Right atrium auricular region (tissue), 2 donors: ENCODE results near the gene ZDHHC8. TPM values are rescaled to one million over a fixed set of nuclear protein-coding genes. Genes with fewer than 3 reads are reported as not detected.
"Not testable (repeated sequence)": the region's sequence is repeated elsewhere in the genome, so short reads cannot be mapped to it uniquely, and the experiment has no call there.

Source experiments
- DNase-seq: peaks from one replicate; pipeline ENCODE4 v3.0.0-alpha.2; 2019; ENCODE audit warnings: low spot score
- H3K27ac ChIP-seq, 2 donors: fragments of 200-600 bp; sonication (generic); 1 replicate in 1 of 2; 2 replicates in 1 of 2; pipeline ENCODE4 v1.5.1; 2016 to 2019
- H3K27me3 ChIP-seq, 2 donors: fragments of 200-600 bp; sonication (generic); one replicate each; pipeline versions ENCODE4 v1.5.1 to v1.6.0; 2017 to 2019
- H3K36me3 ChIP-seq: fragments of 200-600 bp; sonication (generic); one replicate; pipeline ENCODE4 v1.5.1; 2016
- H3K4me1 ChIP-seq, 2 donors: fragments of 200-600 bp; sonication (generic); one replicate each; pipeline versions ENCODE4 v1.5.1 to v1.6.0; 2017 to 2019
- H3K4me3 ChIP-seq, 2 donors: fragments of 200-600 bp; sonication (generic); 1 replicate in 1 of 2; 2 replicates in 1 of 2; pipeline ENCODE4 v1.5.1; 2017 to 2019; ENCODE audit warnings: mild to moderate bottlenecking in 1 of 2, moderate library complexity in 1 of 2
- H3K9me3 ChIP-seq, 2 donors: fragments of 200-600 bp; sonication (generic); one replicate each; pipeline ENCODE4 v1.5.1; 2019
- CTCF ChIP-seq, 2 donors: fragments of 200-600 bp; sonication (generic); IDR thresholded peaks; one replicate each; pipeline ENCODE4 v1.5.1; 2019; ENCODE audit warnings: antibody characterized with exemption in 2 of 2
- total RNA-seq, 2 donors: library from RNA; depleted of rRNA; stranded (reverse); fragments of >200 nt; gene quantifications; one replicate each; pipeline ENCODE4 v1.1.0, GENCODE V29; 2016

ZDHHC8 gene
- total RNA-seq, 2 donors from 2014 or later, result 13.5 to 16.6 TPM

DNA sequence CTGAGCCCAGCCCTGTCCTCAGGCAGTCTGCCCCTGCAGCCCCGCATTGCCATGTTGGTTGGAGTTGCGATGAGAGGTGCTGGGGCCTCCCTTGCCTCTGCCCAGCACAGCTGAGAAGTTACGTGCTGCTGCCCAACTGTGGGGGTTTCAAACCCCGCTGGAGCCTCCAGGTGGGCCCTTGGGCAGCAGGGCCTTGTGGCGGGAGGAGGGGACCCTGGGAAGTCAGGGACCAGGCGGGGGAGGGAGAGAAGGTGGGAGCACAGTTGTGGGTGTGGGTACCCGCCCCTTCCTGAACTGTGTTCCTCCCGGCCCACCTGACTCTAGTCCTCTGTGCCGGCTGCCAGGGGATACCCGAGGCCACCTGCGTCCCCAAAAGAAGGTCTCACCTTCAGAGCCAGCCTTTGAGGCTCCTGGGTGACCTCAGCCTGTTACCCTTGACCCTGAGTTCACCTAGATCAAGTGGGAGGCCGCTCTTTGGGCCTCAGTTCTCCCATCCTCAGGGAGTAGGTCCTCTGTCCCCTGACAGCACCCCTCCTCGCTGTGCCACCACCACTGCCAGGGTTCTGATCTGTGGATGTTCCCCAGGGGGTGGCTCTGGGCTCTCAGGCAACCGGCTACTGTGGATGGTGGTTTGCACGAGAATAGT lies 26.9 kb downstream of the ZDHHC8 start:
- TF ChIP-seq CTCF (IDR thresholded peaks at IDR 0.05), result no peak
- no peak for DNase-seq
- H3K4me1 ChIP-seq, result no peaks in the 10 kb centered on the region
- H3K27ac ChIP-seq, result no peak overlapping the region
- H3K36me3 ChIP-seq, result no peaks in the 10 kb centered on the region
- H3K27me3 ChIP-seq, result no peaks in the 10 kb centered on the region
- no peaks in the 10 kb centered on the region for H3K9me3 ChIP-seq
- no peak overlapping the region for H3K4me3 ChIP-seq

- H3K27me3 ChIP-seq, result no peaks in the 10 kb centered on the region
- no peaks in the 10 kb centered on the region for H3K4me1 ChIP-seq
- H3K9me3 ChIP-seq, result no peaks in the 10 kb centered on the region
These were observed 27.5 kb downstream of the ZDHHC8 start for GRCh38 chr22:20159076-20159475.

DNA sequence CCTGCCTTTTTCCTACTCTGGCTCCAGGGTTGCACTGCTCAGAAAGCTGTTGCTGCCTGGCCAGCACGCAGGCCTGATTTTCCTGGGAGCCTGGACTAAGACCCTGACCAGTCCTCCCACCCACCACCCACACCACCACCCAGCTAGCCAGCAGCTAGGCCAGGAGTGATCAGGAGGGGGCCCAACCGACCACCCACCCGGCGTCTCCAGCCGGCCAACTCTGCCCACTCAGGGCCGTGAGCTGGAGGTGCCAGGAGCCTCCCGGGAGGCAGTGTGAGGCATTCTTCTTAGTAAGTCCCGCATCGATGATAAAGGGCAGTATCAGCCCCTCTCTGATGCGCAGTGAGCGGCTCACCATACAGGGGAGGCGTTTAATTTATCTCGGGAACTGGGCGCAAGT lies 27.9 kb downstream of the ZDHHC8 start:
- not testable (repeated sequence) for DNase-seq, H3K27ac ChIP-seq, H3K4me3 ChIP-seq, H3K27me3 ChIP-seq, H3K36me3 ChIP-seq, H3K9me3 ChIP-seq, H3K4me1 ChIP-seq

More at GRCh38 chr22:20159076-20159475, 27.5 kb downstream of the ZDHHC8 start:
- no peak overlapping the region for H3K27ac ChIP-seq
- DNase-seq, result no peak
- no peak overlapping the region for H3K4me3 ChIP-seq
- no peaks in the 10 kb centered on the region for H3K36me3 ChIP-seq
- no peak for TF ChIP-seq CTCF (IDR thresholded peaks at IDR 0.05)

- Histone ChIP-seq H3K4me1 (no peaks in the 10 kb centered on the region), H3K27me3 (no peaks in the 10 kb centered on the region), H3K4me3 (no peak overlapping the region), H3K27ac (no peak overlapping the region), H3K36me3 (no peaks in the 10 kb centered on the region), H3K9me3 (no peaks in the 10 kb centered on the region)
- no peak for DNase-seq
- TF ChIP-seq CTCF (IDR thresholded peaks at IDR 0.05), result no peak
These were observed 28.4 kb downstream of the ZDHHC8 start for GRCh38 chr22:20160041-20160440.

- H3K27me3 ChIP-seq, result no peaks in the 10 kb centered on the region
- H3K4me1 ChIP-seq, result no peaks in the 10 kb centered on the region
- DNase-seq, result no peak
- H3K4me3 ChIP-seq, result no peak overlapping the region
- H3K36me3 ChIP-seq, result no peaks in the 10 kb centered on the region
- no peak overlapping the region for H3K27ac ChIP-seq
- no peak for TF ChIP-seq CTCF (IDR thresholded peaks at IDR 0.05)
- no peaks in the 10 kb centered on the region for H3K9me3 ChIP-seq
These were observed 33.3 kb downstream of the ZDHHC8 start for GRCh38 chr22:20164863-20165262.

DNA sequence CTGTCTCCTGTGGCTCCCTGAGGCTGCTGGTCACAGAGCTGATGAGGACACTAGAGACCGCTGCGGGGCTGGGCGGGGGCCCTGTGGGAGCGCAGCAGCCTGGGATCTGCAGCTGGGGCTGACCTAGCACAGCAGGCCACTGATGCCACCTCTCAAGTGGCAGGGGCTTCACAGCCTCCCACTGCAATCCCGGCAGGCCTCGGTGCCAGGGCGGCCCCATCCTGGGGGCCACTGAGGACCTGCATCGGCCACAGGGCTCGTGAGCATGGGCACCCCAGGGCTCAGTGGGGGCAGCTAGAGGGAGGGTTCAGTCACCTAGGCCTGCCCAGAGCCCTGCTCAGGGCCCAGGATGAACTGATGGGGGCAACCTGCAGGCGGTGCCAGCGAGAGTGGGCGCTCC lies 33.8 kb downstream of the ZDHHC8 start:
- no peaks in the 10 kb centered on the region for H3K4me1 ChIP-seq
- no peak overlapping the region for H3K27ac ChIP-seq
- no peak for DNase-seq
- H3K36me3 ChIP-seq, result no peaks in the 10 kb centered on the region
- no peak for TF ChIP-seq CTCF (IDR thresholded peaks at IDR 0.05)
- H3K27me3 ChIP-seq, result no peaks in the 10 kb centered on the region
- no peak overlapping the region for H3K4me3 ChIP-seq
- no peaks in the 10 kb centered on the region for H3K9me3 ChIP-seq
